D341Med (cell line): ENCODE measurements around the gene ARHGDIG.
"Not testable (repeated sequence)": the region's sequence is repeated elsewhere in the genome, so short reads cannot be mapped to it uniquely, and the experiment has no call there.

ENCODE experiments used
- DNase-seq: peaks from one replicate; pipeline ENCODE4 v3.0.0; 2012; ENCODE audit warnings: low spot score

ARHGDIG gene

DNA sequence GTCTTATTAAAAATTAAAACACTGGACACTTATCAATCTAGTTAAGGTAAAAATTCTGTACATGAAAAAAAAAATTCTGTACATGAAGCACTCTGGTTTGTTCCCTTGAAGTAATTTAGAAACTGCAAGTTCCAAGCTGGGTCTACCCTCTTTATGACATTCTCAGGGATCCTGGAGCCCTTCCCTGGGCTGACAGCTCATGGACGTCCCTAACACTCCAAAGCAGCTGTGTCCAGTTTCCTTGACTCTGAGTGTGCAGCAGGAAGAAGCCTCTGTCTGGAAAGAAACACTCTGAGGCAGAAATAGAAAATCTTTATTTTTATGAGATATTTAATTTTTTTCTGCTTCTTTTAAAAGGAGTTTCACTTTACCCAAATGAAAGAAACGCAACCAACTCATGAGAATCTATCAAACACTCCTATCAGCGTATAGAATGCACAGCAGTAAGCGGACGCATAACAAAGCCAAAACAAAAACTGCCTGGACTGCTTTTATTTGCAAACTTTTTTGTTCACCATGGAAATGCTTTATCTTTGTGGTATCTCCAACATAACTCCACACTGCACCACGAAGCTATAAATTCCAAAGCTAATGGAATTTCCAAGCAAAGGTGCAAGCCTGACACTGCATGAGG lies 50.9 kb downstream of the ARHGDIG start:
- DNase-seq: not testable (repeated sequence)
